Right ventricle myocardium superior (tissue), 1 donor: ENCODE measurements around the gene SMC5. TPM values are rescaled to one million over a fixed set of nuclear protein-coding genes. Genes with fewer than 3 reads are reported as not detected.
"Not testable (repeated sequence)": the region's sequence is repeated elsewhere in the genome, so short reads cannot be mapped to it uniquely, and the experiment has no call there.

ENCODE experiments used
- ATAC-seq: fragments of 200-7000 bp; cut with Tn5 transposase; one replicate; pipeline ENCODE4 v1.9.1; 2020; ENCODE audit warnings: mild to moderate bottlenecking; ENCODE audit not compliant: poor library complexity
- DNase-seq: peaks from one replicate; pipeline ENCODE4 v3.0.0-alpha.2; 2020
- intact Hi-C: fragments of 100-400 bp; cut with DNase I; formaldehyde crosslinking; loops from one replicate; pipeline ENCODE4 v1.11.2; 2022
- total RNA-seq: library from RNA; stranded (reverse); fragmentation: NEBNext Ultra II Directional; extraction: Animal tissue kit (Norgen Biotek cat#: 25700); gene quantifications from one replicate; pipeline ENCODE4 v1.2.1, GENCODE V29; 2021
- donor health status: DM: no; HTN: yes; CAD: no; lungs with severe emphysema.

SMC5 gene
- total RNA-seq, 1 donor from 2014 or later = 10.0 TPM

- ATAC-seq (no peak), DNase-seq (no peak)
- intact Hi-C loops = no loop called here
These were observed 66.2 kb downstream of the SMC5 start for GRCh38 chr9:70324963-70325362.

DNA sequence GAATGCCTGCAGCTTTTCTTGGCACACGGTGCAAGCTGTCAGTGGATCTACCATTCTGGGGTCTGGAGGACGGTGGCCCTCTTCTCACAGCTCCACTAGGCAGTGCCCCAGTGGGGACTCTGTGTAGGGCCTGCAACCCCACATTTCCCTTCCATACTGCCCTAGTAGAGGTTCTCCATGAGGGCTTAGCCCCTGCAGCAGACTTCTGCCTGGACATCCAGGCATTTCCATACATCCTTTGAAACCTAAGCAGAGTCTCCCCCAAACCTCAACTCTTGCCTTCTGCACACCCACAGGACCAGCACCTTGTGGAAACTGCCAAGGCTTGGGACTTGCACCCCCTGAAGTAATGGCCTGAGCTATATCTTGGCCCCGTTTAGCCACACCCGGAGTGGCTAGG is 69.8 kb downstream of the SMC5 start:
- ATAC-seq, intact Hi-C loops, DNase-seq: not testable (repeated sequence)

- intact Hi-C loops = no loop called here
- ATAC-seq = no peak
- DNase-seq = no peak
These were observed 81.8 kb downstream of the SMC5 start for GRCh38 chr9:70340572-70340971.

GRCh38 chr9:70347046-70347445 is 88.3 kb downstream of the SMC5 start:
- intact Hi-C loops = loop anchor here (5.0 kb wide), 1 partner anchor 145 kb away; no protein-coding TSS in a partner anchor
- no peak for ATAC-seq
- no peak for DNase-seq

GRCh38 chr9:70352356-70352755 is 93.6 kb downstream of the SMC5 start:
- intact Hi-C loops = loop anchor here (5.0 to 10.0 kb wide), 3 partner anchors 35 to 250 kb away; partner anchors contain the start of gene KLF9
- DNase-seq = no peak
- no peak for ATAC-seq

DNA sequence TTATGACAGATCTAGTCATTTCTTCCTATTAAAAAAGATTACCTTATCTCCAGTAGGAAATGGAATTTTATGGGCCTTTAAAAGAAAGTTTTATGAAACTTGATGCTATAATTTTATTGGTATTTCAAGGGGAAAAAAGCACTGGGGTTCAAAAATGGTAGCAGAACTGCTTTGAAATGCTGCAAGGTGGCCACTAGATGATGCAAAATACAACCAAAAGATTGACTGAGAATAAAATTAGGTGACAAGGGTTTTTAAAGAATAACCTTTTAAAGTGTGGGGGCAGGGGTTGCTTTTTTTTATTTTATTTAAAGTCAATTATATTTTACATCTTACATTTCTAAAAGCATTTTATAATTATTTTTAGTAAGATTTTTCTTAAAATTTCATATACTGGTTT is 94.0 kb downstream of the SMC5 start:
- intact Hi-C loops = loop anchor here (5.0 to 10.0 kb wide), 3 partner anchors 34 to 249 kb away; partner anchors contain the start of gene KLF9
- ATAC-seq (peak; percentile 32), DNase-seq (no peak)

DNA sequence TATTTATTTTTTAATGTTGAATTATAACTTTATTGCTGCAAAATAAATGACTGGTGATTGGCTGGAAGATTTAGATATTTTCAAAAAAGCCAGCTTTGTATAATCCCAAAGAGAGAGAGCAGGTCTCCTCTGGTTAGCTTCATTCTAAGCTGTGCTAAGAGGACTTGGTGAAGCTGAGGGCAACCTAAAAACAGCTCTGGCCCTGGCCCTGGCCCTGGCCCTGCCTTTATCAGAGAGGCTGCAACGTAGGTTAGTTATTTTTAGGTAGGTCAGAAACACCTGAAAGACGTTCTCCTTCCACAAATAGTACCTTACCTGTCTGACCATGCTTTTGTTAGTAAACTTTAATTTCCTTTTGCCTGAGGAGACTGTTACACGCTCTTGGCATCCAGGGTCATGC is 97.0 kb downstream of the SMC5 start:
- ATAC-seq (peak; percentile 76), DNase-seq (no peak)
- intact Hi-C loops = loop anchor here (10.0 kb wide), 1 partner anchor 59 kb away; the partner anchor contains the start of gene KLF9

- intact Hi-C loops = no loop called here
- DNase-seq = no peak
- no peak for ATAC-seq
These were observed 104.2 kb downstream of the SMC5 start for GRCh38 chr9:70362952-70363351.

GRCh38 chr9:70363760-70364159 is 105.0 kb downstream of the SMC5 start:
- intact Hi-C loops = no loop called here
- no peak for DNase-seq
- no peak for ATAC-seq

DNA sequence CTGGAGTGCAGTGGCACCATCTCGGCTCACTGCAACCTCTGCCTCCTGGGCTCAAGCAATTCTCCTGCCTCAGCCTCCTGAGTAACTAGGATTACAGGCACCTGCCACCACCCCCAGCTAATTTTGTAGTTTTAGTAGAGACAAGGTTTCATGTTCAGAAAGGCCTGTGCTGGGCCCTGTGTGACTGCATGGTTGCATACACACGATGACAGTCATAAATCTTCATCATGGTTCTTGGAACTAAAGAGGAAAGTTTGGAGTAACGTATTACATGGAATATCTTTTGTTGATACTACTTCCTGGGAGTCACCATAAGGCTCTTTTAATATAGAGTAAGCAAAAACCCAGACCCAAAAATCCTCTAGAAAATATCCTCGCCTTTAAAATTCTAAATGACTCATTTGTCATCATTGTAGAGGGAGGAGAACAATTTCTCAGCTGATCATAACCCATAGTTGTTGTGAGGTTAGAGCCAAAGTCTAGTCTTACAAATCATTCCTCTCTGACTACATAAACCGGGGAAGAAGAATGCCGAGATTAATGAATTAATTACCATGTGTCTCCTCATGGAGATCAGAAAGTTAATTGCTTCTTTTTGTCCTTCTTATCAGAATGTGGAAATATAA is 108.6 kb downstream of the SMC5 start:
- DNase-seq (no peak), ATAC-seq (no peak)
- intact Hi-C loops = no loop called here

GRCh38 chr9:70374962-70375618 is 116.3 kb downstream of the SMC5 start:
- ATAC-seq = peak; percentile 7
- intact Hi-C loops = no loop called here

GRCh38 chr9:70382046-70382708 is 123.4 kb downstream of the SMC5 start:
- DNase-seq = no peak
- intact Hi-C loops = no loop called here
- peak; percentile 57 for ATAC-seq

More at GRCh38 chr9:70374962-70375618, 116.3 kb downstream of the SMC5 start:
- DNase-seq = no peak

- DNase-seq (no peak), ATAC-seq (peak; percentile 4)
- intact Hi-C loops = no loop called here
These were observed 124.2 kb downstream of the SMC5 start for GRCh38 chr9:70382709-70383605.

- intact Hi-C loops = loop anchor here (5.0 kb wide), 1 partner anchor 33 kb away; no protein-coding TSS in a partner anchor
- no peak for DNase-seq
- no peak for ATAC-seq
These were observed 126.6 kb downstream of the SMC5 start for GRCh38 chr9:70385426-70385825.

- intact Hi-C loops = loop anchor here (5.0 kb wide), 1 partner anchor 35 kb away; no protein-coding TSS in a partner anchor
- no peak for ATAC-seq
- no peak for DNase-seq
These were observed 128.9 kb downstream of the SMC5 start for GRCh38 chr9:70387663-70388062.

DNA sequence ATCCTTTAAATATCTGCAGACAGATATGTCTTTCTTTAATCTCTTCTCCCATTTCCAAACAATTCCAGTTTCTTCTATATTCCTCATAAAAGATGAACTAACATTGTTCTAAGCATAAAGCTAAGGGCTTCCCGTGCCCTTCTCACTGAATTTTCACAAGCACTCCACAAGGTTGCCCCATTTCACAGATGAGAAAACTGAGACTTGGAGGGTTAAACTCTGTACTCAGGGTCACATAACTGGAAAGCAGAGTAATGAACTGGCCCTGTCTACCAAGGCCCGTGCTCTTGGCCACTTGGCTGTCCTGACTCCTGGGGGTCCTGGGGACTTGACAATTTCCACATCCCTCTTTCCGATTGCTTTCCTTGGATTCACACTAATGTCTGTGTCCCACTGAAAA is 130.4 kb downstream of the SMC5 start:
- DNase-seq (no peak), ATAC-seq (no peak)
- intact Hi-C loops = loop anchor here (5.0 kb wide), 1 partner anchor 37 kb away; no protein-coding TSS in a partner anchor

DNA sequence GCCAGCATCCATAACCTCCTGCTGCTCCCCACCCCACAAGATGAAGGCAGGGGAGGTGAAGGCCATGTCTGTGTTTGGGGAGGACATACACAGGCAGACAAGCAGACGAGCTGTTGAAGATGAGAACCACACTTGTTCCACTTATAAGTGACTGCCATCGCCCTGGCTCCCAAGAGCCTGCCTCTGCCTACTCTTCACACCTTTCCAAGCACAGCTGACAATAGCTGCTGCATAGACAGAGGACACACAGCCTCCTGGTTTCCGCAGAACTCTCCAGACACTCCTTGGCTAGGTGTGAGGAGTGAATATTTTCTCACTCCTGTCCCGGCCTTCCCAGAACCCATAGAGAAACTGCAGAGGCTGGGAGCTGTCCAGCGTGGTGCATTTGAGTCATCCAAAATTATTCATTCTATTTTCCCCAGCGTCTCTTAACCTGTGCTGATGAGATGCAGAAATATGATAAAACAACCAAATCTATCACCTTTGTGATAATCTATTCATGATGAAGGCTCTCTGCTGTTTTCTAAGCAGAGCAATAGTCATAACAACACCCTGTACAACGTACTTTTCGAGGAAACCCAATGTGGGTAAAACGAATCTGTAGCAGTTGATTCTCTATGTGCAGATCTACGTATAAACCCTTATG is 131.0 kb downstream of the SMC5 start:
- intact Hi-C loops = loop anchor here (5.0 kb wide), 1 partner anchor 37 kb away; no protein-coding TSS in a partner anchor
- ATAC-seq (peak; percentile 45), DNase-seq (no peak)

DNA sequence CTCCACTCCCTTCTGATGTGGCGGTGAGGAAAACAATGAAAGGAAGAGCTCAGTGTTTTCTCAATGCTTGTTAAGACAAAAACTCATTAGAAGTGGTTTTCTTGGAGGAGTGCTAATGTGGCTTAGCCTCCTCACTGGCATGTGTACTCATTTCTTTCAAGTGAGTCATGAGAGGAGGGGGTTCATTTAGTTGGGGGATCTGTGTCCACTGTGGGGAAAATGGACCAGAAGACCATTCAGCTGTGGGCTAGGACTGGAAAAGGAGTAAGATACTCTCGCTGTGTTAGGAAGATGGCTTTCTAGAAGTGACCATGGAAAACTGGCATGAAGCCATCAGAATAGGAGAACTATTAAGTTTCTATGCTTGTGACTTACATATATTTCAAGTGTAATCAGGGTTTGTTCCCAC is 132.2 kb downstream of the SMC5 start:
- intact Hi-C loops = no loop called here
- DNase-seq = no peak
- ATAC-seq = no peak
